Upper lobe of left lung (tissue), 6 donors: ENCODE data around the gene IL36B. TPM values are rescaled to one million over a fixed set of nuclear protein-coding genes. Genes with fewer than 3 reads are reported as not detected.

Source experiments
- ATAC-seq, 2 donors: fragments of 200-7000 bp; cut with Tn5 transposase; one replicate each; pipeline ENCODE4 v1.9.1; 2022; ENCODE audit warnings: mild to moderate bottlenecking in 2 of 2, moderate library complexity in 2 of 2; ENCODE audit not compliant: low FRiP score in 2 of 2
- DNase-seq, 2 donors: peaks; one replicate each; pipeline ENCODE4 v3.0.0-alpha.2; 2019 to 2020
- H3K27ac ChIP-seq, 4 donors: fragments of 200-600 bp; sonication (generic); one replicate each; pipeline ENCODE4 v1.5.1; 2016 to 2019
- H3K27me3 ChIP-seq, 4 donors: fragments of 200-600 bp; sonication (generic); one replicate each; pipeline ENCODE4 v1.5.1; 2017 to 2019
- H3K36me3 ChIP-seq, 4 donors: fragments of 200-600 bp; sonication (generic); one replicate each; pipeline ENCODE4 v1.5.1; 2016 to 2019
- H3K4me1 ChIP-seq, 4 donors: fragments of 200-600 bp; sonication (generic); one replicate each; pipeline ENCODE4 v1.5.1; 2018 to 2019
- H3K4me3 ChIP-seq, 4 donors: fragments of 200-600 bp; sonication (generic); one replicate each; pipeline ENCODE4 v1.5.1; 2017 to 2019; ENCODE audit warnings: mild to moderate bottlenecking in 2 of 4, moderate library complexity in 1 of 4
- H3K9me3 ChIP-seq, 4 donors: fragments of 200-600 bp; sonication (generic); one replicate each; pipeline ENCODE4 v1.5.1; 2018 to 2019
- CTCF ChIP-seq, 6 experiments: fragments of 450-650 bp in 4 of 6; fragments of 200-600 bp in 2 of 6; sonication (generic) in 2 of 6; IDR thresholded peaks; one replicate each; pipeline ENCODE4 v1.5.1; 2016 to 2019; ENCODE audit warnings: antibody characterized with exemption in 6 of 6
- EP300 ChIP-seq, 4 donors: sonication (generic); formaldehyde crosslinking; IDR thresholded peaks; one replicate each; pipeline ENCODE4 v1.5.1; 2017; ENCODE audit warnings: antibody characterized with exemption in 4 of 4, control low read depth in 2 of 4
- POLR2A ChIP-seq, 4 donors: fragments of 450-650 bp; IDR thresholded peaks; one replicate each; pipeline ENCODE4 v1.5.1; 2016 to 2017; ENCODE audit warnings: antibody characterized with exemption in 4 of 4, mild to moderate bottlenecking in 2 of 4
- POLR2AphosphoS5 ChIP-seq, 2 donors: sonication (generic); formaldehyde crosslinking; IDR thresholded peaks; one replicate each; pipeline ENCODE4 v1.5.1; 2017; ENCODE audit warnings: antibody characterized with exemption in 2 of 2
- WGBS, 2 donors: methylation state at CpG; one replicate each; pipeline ENCODE4 v1.1.5; 2017 to 2018; 5-methylcytosine and 5-hydroxymethylcytosine counted together
- total RNA-seq, 6 donors: library from RNA; depleted of rRNA in 4 of 6; stranded (reverse); fragments of >200 nt in 4 of 6; gene quantifications; one replicate each; pipeline versions ENCODE4 v1.1.0 to v1.2.1, GENCODE V29; 2016 to 2021
- donor health status: DM: no; HTN: no; CAD: no; lungs with moderate emphysema.
- donor health status: DM: no; HTN: yes; CAD: no; lungs with severe emphysema.

IL36B gene
- total RNA-seq, 6 donors from 2014 or later = not detected

DNA sequence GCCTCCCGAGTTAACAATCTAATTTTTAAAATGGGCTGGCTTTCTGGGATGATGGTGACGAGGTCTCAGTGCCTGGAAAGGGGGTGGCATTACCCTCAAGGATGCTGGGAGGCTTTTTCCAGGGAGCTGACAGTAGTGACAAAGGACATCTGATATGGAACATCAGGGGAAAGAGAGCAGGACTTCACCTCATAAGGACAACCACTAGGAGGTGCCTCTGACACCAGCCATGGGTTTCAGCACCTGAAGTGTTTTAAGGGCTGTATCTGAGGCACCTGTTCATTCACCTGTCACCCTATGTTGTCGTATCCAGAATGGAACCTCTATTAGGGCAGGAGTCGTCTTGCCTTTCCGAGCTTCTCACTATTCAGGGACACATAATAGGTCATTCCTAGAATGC, 10.8 kb downstream of the IL36B start:
- no peaks in the 10 kb centered on the region for H3K27me3 ChIP-seq
- DNase-seq = no peak
- no peak for ATAC-seq
- no peak overlapping the region for H3K4me3 ChIP-seq
- H3K36me3 ChIP-seq = no peaks in the 10 kb centered on the region
- no peaks in the 10 kb centered on the region for H3K9me3 ChIP-seq
- no peak overlapping the region for H3K27ac ChIP-seq
- peaks cover 0 to 3% (median 0%) of the 10 kb centered on the region in 4 donors for H3K4me1 ChIP-seq
- no peak for TF ChIP-seq POLR2A (IDR thresholded peaks at IDR 0.05)
- TF ChIP-seq CTCF (IDR thresholded peaks at IDR 0.05) = peak in 1 of 6 experiments; percentile 10
- no peak for TF ChIP-seq POLR2AphosphoS5 (IDR thresholded peaks at IDR 0.05)
- TF ChIP-seq EP300 (IDR thresholded peaks at IDR 0.05) = no peak
- 71 to 75% methylated on average over 5 of the region's 5 CpGs for WGBS, 2 donors

GRCh38 chr2:113039719-113040118, 12.9 kb downstream of the IL36B start:
- no peak for DNase-seq
- Histone ChIP-seq H3K27ac (no peak overlapping the region), H3K4me3 (no peak overlapping the region), H3K4me1 (peaks cover 0 to 3% (median 0%) of the 10 kb centered on the region in 4 donors), H3K9me3 (no peaks in the 10 kb centered on the region), H3K27me3 (no peaks in the 10 kb centered on the region), H3K36me3 (no peaks in the 10 kb centered on the region)
- WGBS, 2 donors = 51 to 53% methylated on average over 5 of the region's 5 CpGs
- ATAC-seq = no peak
- TF ChIP-seq POLR2AphosphoS5 (IDR thresholded peaks at IDR 0.05) (no peak), CTCF (IDR thresholded peaks at IDR 0.05) (no peak), EP300 (IDR thresholded peaks at IDR 0.05) (no peak), POLR2A (IDR thresholded peaks at IDR 0.05) (no peak)

GRCh38 chr2:113039158-113039557, 13.5 kb downstream of the IL36B start:
- no peaks in the 10 kb centered on the region for H3K27me3 ChIP-seq
- no peak overlapping the region for H3K4me3 ChIP-seq
- H3K9me3 ChIP-seq = no peaks in the 10 kb centered on the region
- WGBS, 2 donors = 62 to 79% methylated on average over 2 of the region's 2 CpGs
- TF ChIP-seq POLR2A (IDR thresholded peaks at IDR 0.05) (no peak), POLR2AphosphoS5 (IDR thresholded peaks at IDR 0.05) (no peak), CTCF (IDR thresholded peaks at IDR 0.05) (no peak), EP300 (IDR thresholded peaks at IDR 0.05) (no peak)
- DNase-seq (no peak), ATAC-seq (no peak)
- no peaks in the 10 kb centered on the region for H3K36me3 ChIP-seq
- no peak overlapping the region for H3K27ac ChIP-seq
- H3K4me1 ChIP-seq = peaks cover 0 to 3% (median 0%) of the 10 kb centered on the region in 4 donors

- H3K9me3 ChIP-seq = no peaks in the 10 kb centered on the region
- no peaks in the 10 kb centered on the region for H3K27me3 ChIP-seq
- peaks cover 0 to 3% (median 0%) of the 10 kb centered on the region in 4 donors for H3K4me1 ChIP-seq
- ATAC-seq (no peak), DNase-seq (no peak)
- H3K27ac ChIP-seq = no peak overlapping the region
- WGBS, 2 donors = 89 to 94% methylated on average over 3 of the region's 3 CpGs
- TF ChIP-seq EP300 (IDR thresholded peaks at IDR 0.05) = no peak
- no peaks in the 10 kb centered on the region for H3K36me3 ChIP-seq
- no peak overlapping the region for H3K4me3 ChIP-seq
Measured at GRCh38 chr2:113038291-113038690, 14.4 kb downstream of the IL36B start.

DNA sequence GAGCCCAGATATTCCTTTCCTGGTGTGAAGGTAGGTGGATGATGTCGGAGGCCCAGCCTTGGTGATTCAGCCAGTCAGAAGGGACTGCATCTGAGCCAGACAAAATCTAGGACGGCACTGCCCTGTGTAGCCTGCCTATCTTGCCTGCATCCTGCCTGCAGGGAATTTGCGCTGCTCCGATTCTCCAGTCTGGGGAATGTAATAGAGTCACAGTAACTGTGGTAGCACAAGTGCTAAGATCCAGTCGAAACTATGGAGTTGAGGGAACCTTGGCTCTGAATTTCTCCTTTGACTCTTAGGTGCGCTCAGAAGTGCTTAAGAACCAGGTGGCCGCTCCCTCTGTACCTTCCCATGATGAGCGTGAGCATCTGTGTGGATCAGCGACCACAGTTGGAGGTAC, 15.9 kb downstream of the IL36B start:
- Histone ChIP-seq H3K27me3 (no peaks in the 10 kb centered on the region), H3K9me3 (no peaks in the 10 kb centered on the region), H3K36me3 (no peaks in the 10 kb centered on the region), H3K27ac (no peak overlapping the region), H3K4me1 (peaks cover 0 to 3% (median 0%) of the 10 kb centered on the region in 4 donors), H3K4me3 (no peak overlapping the region)
- DNase-seq = no peak
- WGBS, 2 donors = 91 to 94% methylated on average over 6 to 9 of the region's 9 CpGs
- ATAC-seq = no peak
- TF ChIP-seq POLR2AphosphoS5 (IDR thresholded peaks at IDR 0.05) (no peak), CTCF (IDR thresholded peaks at IDR 0.05) (no peak), EP300 (IDR thresholded peaks at IDR 0.05) (no peak), POLR2A (IDR thresholded peaks at IDR 0.05) (no peak)
